Nephron (organoid): ENCODE results near the gene CA5A.
"Not testable (repeated sequence)": the region's sequence is repeated elsewhere in the genome, so short reads cannot be mapped to it uniquely, and the experiment has no call there.

Experiments
- H3K27ac Mint-ChIP-seq, 3 experiments: 2 replicates each; pipeline ENCODE4 v1.8.0; 2020; ENCODE audit warnings: mixed read lengths in 3 of 3, mild to moderate bottlenecking in 2 of 3, moderate library complexity in 1 of 3
- H3K27me3 Mint-ChIP-seq: 2 replicates; pipeline ENCODE4 v1.8.0; 2021; ENCODE audit warnings: low read depth, mild to moderate bottlenecking, moderate library complexity, mixed read lengths
- H3K36me3 Mint-ChIP-seq: 2 replicates; pipeline ENCODE4 v1.8.0; 2020; ENCODE audit warnings: low read depth, mixed read lengths
- H3K4me1 Mint-ChIP-seq: 2 replicates; pipeline ENCODE4 v1.8.0; 2020; ENCODE audit warnings: mixed read lengths
- H3K4me3 Mint-ChIP-seq, 3 experiments: 2 replicates each; pipeline ENCODE4 v1.8.0; 2020; ENCODE audit warnings: mild to moderate bottlenecking in 3 of 3, mixed read lengths in 3 of 3, moderate library complexity in 2 of 3
- H3K9me3 Mint-ChIP-seq: 2 replicates; pipeline ENCODE4 v1.8.0; 2020; ENCODE audit warnings: mixed read lengths
- CTCF ChIP-seq, 3 experiments: fragments of 200-600 bp; sonication (generic); IDR thresholded peaks; one replicate each; pipeline ENCODE4 v1.5.0; 2021; ENCODE audit warnings: antibody characterized with exemption in 3 of 3; ENCODE audit not compliant: unreplicated experiment in 3 of 3

The CA5A gene

GRCh38 chr16:87909203-87909935 lies 27.0 kb downstream of the CA5A start:
- peak; percentile 93 to 94 (median 93) for TF ChIP-seq CTCF (IDR thresholded peaks at IDR 0.05; ENCODE audit: unreplicated experiment in 3 of 3)
- H3K4me1 Mint-ChIP-seq, H3K27ac Mint-ChIP-seq, H3K4me3 Mint-ChIP-seq, H3K36me3 Mint-ChIP-seq, H3K9me3 Mint-ChIP-seq: not testable (repeated sequence)
- H3K27me3 Mint-ChIP-seq, result peaks cover 48% of the 10 kb centered on the region

GRCh38 chr16:87908101-87908500 lies 28.2 kb downstream of the CA5A start:
- H3K4me3 Mint-ChIP-seq, H3K27ac Mint-ChIP-seq, H3K36me3 Mint-ChIP-seq: not testable (repeated sequence)

GRCh38 chr16:87905521-87905920 lies 30.8 kb downstream of the CA5A start:
- H3K27ac Mint-ChIP-seq, H3K4me1 Mint-ChIP-seq, H3K36me3 Mint-ChIP-seq, H3K9me3 Mint-ChIP-seq, H3K4me3 Mint-ChIP-seq: not testable (repeated sequence)
- H3K27me3 Mint-ChIP-seq, result peaks cover 45% of the 10 kb centered on the region

More at GRCh38 chr16:87908101-87908500, 28.2 kb downstream of the CA5A start:
- not testable (repeated sequence) for H3K9me3 Mint-ChIP-seq, H3K4me1 Mint-ChIP-seq
- H3K27me3 Mint-ChIP-seq, result peaks cover 45% of the 10 kb centered on the region

GRCh38 chr16:87904963-87905362 lies 31.4 kb downstream of the CA5A start:
- H3K36me3 Mint-ChIP-seq, H3K9me3 Mint-ChIP-seq, H3K4me3 Mint-ChIP-seq, H3K4me1 Mint-ChIP-seq, H3K27ac Mint-ChIP-seq: not testable (repeated sequence)
- peaks cover 45% of the 10 kb centered on the region for H3K27me3 Mint-ChIP-seq

GRCh38 chr16:87900489-87900888 lies 35.8 kb downstream of the CA5A start:
- not testable (repeated sequence) for H3K9me3 Mint-ChIP-seq, H3K27ac Mint-ChIP-seq, H3K4me1 Mint-ChIP-seq, H3K36me3 Mint-ChIP-seq, H3K4me3 Mint-ChIP-seq
- H3K27me3 Mint-ChIP-seq, result peaks cover 19% of the 10 kb centered on the region

- no peak overlapping the region for H3K27ac Mint-ChIP-seq
- H3K4me1 Mint-ChIP-seq, result no peaks in the 10 kb centered on the region
- no peaks in the 10 kb centered on the region for H3K36me3 Mint-ChIP-seq
- H3K27me3 Mint-ChIP-seq, result peaks cover 24% of the 10 kb centered on the region
- H3K9me3 Mint-ChIP-seq, result no peaks in the 10 kb centered on the region
- TF ChIP-seq CTCF (IDR thresholded peaks at IDR 0.05; ENCODE audit: unreplicated experiment in 3 of 3), result no peak
- H3K4me3 Mint-ChIP-seq, result no peak overlapping the region
Measured at GRCh38 chr16:87897521-87898505, 38.5 kb downstream of the CA5A start.

- H3K27ac Mint-ChIP-seq, result not testable (repeated sequence)
- H3K27me3 Mint-ChIP-seq, result peaks cover 19% of the 10 kb centered on the region
Measured at GRCh38 chr16:87896924-87897520, 39.3 kb downstream of the CA5A start.

GRCh38 chr16:87896176-87896890 lies 40.0 kb downstream of the CA5A start:
- not testable (repeated sequence) for H3K4me3 Mint-ChIP-seq, H3K4me1 Mint-ChIP-seq, H3K27ac Mint-ChIP-seq, H3K9me3 Mint-ChIP-seq, H3K36me3 Mint-ChIP-seq
- H3K27me3 Mint-ChIP-seq, result peaks cover 19% of the 10 kb centered on the region

More at GRCh38 chr16:87896924-87897520, 39.3 kb downstream of the CA5A start:
- not testable (repeated sequence) for H3K4me1 Mint-ChIP-seq, H3K9me3 Mint-ChIP-seq, H3K4me3 Mint-ChIP-seq, H3K36me3 Mint-ChIP-seq
